GM12878 (cell line): ENCODE measurements around the gene REPIN1. TPM values are rescaled to one million over a fixed set of nuclear protein-coding genes. Genes with fewer than 3 reads are reported as not detected.

Source experiments
- ATAC-seq: fragments of 200-7000 bp; cut with Tn5 transposase; 3 replicates; pipeline ENCODE4 v1.9.1; 2020; ENCODE audit warnings: mild to moderate bottlenecking, moderate library complexity
- BruUV-seq: library from RNA; stranded (reverse); fragments of 400-500 nt; replicated peaks from 2 replicates; lab custom pipeline; 2021; lab: Mats Ljungman, UMichigan
- CTCF ChIA-PET: fragments of 300-600 bp; sonication (Branson Sonifier 250); formaldehyde crosslinking; extraction: SDS; loops from one replicate; lab custom pipeline; 2021; ENCODE audit warnings: inconsistent platforms; lab: Yijun Ruan, JAX
- POLR2A ChIA-PET: fragments of 350-600 bp; formaldehyde crosslinking; extraction: SDS; loops from one replicate; lab custom pipeline; 2021; ENCODE audit warnings: inconsistent platforms; lab: Charles Lee
- RAD21 ChIA-PET: fragments of 300-600 bp; sonication (Branson Sonifier 250); formaldehyde crosslinking; loops from one replicate; lab custom pipeline; 2023; ENCODE audit warnings: antibody characterized with exemption; ENCODE audit not compliant: unreplicated experiment; lab: Charles Lee
- SMC1A ChIA-PET: fragments of 300-600 bp; sonication (Branson Sonifier 250); formaldehyde crosslinking; loops from one replicate; lab custom pipeline; 2023; ENCODE audit not compliant: unreplicated experiment, uncharacterized antibody; lab: Charles Lee
- DNase-seq: peaks from one replicate; pipeline ENCODE4 v3.0.0-alpha.2; 2011; ENCODE audit warnings: low read depth, low spot score
- FAIRE-seq: peaks from 3 replicates; lab custom pipeline; 2011; peaks lifted over from hg19 to GRCh38; lab: Jason Lieb, UNC
- H2AFZ ChIP-seq: 2 replicates; pipeline ENCODE4 v1.6.0; 2011; ENCODE audit warnings: low read depth, low read length, control low read depth; ENCODE audit not compliant: control insufficient read depth
- H3K27ac ChIP-seq: 2 replicates; pipeline ENCODE4 v1.5.1; 2011; ENCODE audit warnings: control low read depth; ENCODE audit not compliant: control insufficient read depth, insufficient read depth
- H3K27me3 ChIP-seq, 2 experiments: replicated peaks in 1 of 2; 2 replicates each; pipeline versions ENCODE4 v1.6.0 to v1.6.1; 2011; ENCODE audit warnings: low read length in 1 of 2; ENCODE audit not compliant: control insufficient read depth in 2 of 2, insufficient read depth in 2 of 2
- H3K36me3 ChIP-seq, 2 experiments: 2 replicates each; pipeline ENCODE4 v1.5.1; 2011; ENCODE audit warnings: low read length in 1 of 2; ENCODE audit not compliant: control insufficient read depth in 2 of 2, insufficient read depth in 2 of 2
- H3K4me1 ChIP-seq: 2 replicates; pipeline ENCODE4 v1.6.1; 2011; ENCODE audit warnings: mild to moderate bottlenecking, low read length, moderate library complexity, mixed read lengths; ENCODE audit not compliant: control insufficient read depth, insufficient read depth
- H3K4me2 ChIP-seq: 2 replicates; pipeline ENCODE4 v1.6.0; 2011; ENCODE audit warnings: control low read depth; ENCODE audit not compliant: control insufficient read depth, insufficient read depth
- H3K4me3 ChIP-seq: fragments of 200-600 bp; sonication (generic); 2 replicates; pipeline ENCODE4 v1.5.1; 2016
- H3K79me2 ChIP-seq: 2 replicates; pipeline ENCODE4 v1.6.0; 2011; ENCODE audit warnings: low read length; ENCODE audit not compliant: control insufficient read depth, insufficient read depth
- H3K9ac ChIP-seq: 2 replicates; pipeline ENCODE4 v1.8.0; 2011; ENCODE audit warnings: low read length, control low read depth, mixed read lengths; ENCODE audit not compliant: control insufficient read depth, insufficient read depth
- H3K9me3 ChIP-seq: replicated peaks from 3 replicates; pipeline ENCODE4 v1.5.1; 2011; ENCODE audit warnings: mild to moderate bottlenecking, low read length; ENCODE audit not compliant: control insufficient read depth, insufficient read depth
- H4K20me1 ChIP-seq: 2 replicates; pipeline ENCODE4 v1.6.0; 2011; ENCODE audit not compliant: control insufficient read depth, insufficient read depth
- EGR1 ChIP-seq, 2 experiments: IDR thresholded peaks; 1 replicate in 1 of 2; 2 replicates in 1 of 2; pipeline ENCODE4 v1.6.1; 2011 to 2012; ENCODE audit warnings: low read depth in 2 of 2, low read length in 2 of 2, borderline replicate concordance in 1 of 2, mild to moderate bottlenecking in 1 of 2, moderate library complexity in 1 of 2
- FOXM1 ChIP-seq: IDR thresholded peaks from 2 replicates; pipeline ENCODE4 v1.6.1; 2012; ENCODE audit warnings: low read depth, mild to moderate bottlenecking, inconsistent platforms, low read length, moderate library complexity
- HDAC6 ChIP-seq: fragments of 200-600 bp; sonication (generic); IDR thresholded peaks from one replicate; pipeline ENCODE4 v1.8.0; 2017; ENCODE audit warnings: antibody characterized with exemption; ENCODE audit not compliant: unreplicated experiment
- MTA2 ChIP-seq: fragments of 450-650 bp; IDR thresholded peaks from 2 replicates; pipeline ENCODE4 v1.6.1; 2016; ENCODE audit warnings: low read depth, mild to moderate bottlenecking, moderate library complexity
- SPI1 ChIP-seq: IDR thresholded peaks from 2 replicates; pipeline ENCODE4 v1.6.1; 2011; ENCODE audit warnings: low read depth, mild to moderate bottlenecking, low read length, moderate library complexity, borderline replicate concordance; ENCODE audit not compliant: insufficient read depth
- WRNIP1 ChIP-seq: IDR thresholded peaks from 2 replicates; pipeline ENCODE4 v1.6.1; 2011; ENCODE audit warnings: low read depth, low read length, improper control_type of control experiment, borderline replicate concordance
- ZBTB40 ChIP-seq: fragments of 450-650 bp; IDR thresholded peaks from 2 replicates; pipeline ENCODE4 v1.6.1; 2016; ENCODE audit warnings: mild to moderate bottlenecking, moderate library complexity, borderline replicate concordance
- WGBS: methylation state at CpG from one replicate; pipeline ENCODE4 v1.1.6; 2016; ENCODE audit warnings: low lambda C conversion rate; ENCODE audit not compliant: insufficient replicate concordance, insufficient coverage; ENCODE audit errors: missing lambda C conversion rate; 5-methylcytosine and 5-hydroxymethylcytosine counted together
- in situ Hi-C: fragments of 300-500 bp; cut with MboI; formaldehyde crosslinking; loops from 9 replicates; pipeline ENCODE4 v1.14.3; 2018; ENCODE audit warnings: mixed read lengths
- intact Hi-C: fragments of 100-400 bp; cut with micrococcal nuclease; formaldehyde crosslinking; loops from one replicate; pipeline ENCODE4 v1.14.2; 2022; ENCODE audit not compliant: unreplicated experiment
- polyA plus RNA-seq, 11 experiments: library from polyadenylated mRNA; depleted of rRNA in 4 of 11; unstranded in 6 of 11; stranded (reverse) in 5 of 11; fragments of >200 nt; fragmentation: Nextera tagmentation in 4 of 11; fragmentation: Illumina TruSeq in 1 of 11; extraction: Ambion mirVana in 4 of 11; extraction: Trizol in 1 of 11; gene quantifications; 1 replicate in 1 of 11; 2 replicates in 10 of 11; pipeline versions ENCODE4 v1.2.1 to v1.2.3, GENCODE V29; 2011 to 2016; ENCODE audit warnings: inconsistent platforms in 2 of 11, missing spikeins in 2 of 11, low read depth in 1 of 11
- total RNA-seq, 4 experiments: library from RNA; depleted of rRNA in 3 of 4; stranded (reverse); fragments of >200 nt in 3 of 4; fragmentation: Illumina TruSeq in 1 of 4; extraction: Trizol in 1 of 4; gene quantifications; 2 replicates each; pipeline versions ENCODE4 v1.2.1 to v1.2.3, GENCODE V29; 2013 to 2021
- TF ChIP-seq, protein P1 (sequence below): IDR thresholded peaks from 2 replicates; pipeline ENCODE4 v1.6.1; 2012; ENCODE audit warnings: mild to moderate bottlenecking, low read depth, low read length
- TF ChIP-seq, protein P2 (sequence below): IDR thresholded peaks from 2 replicates; pipeline ENCODE4 v1.6.1; 2012; ENCODE audit warnings: low read depth, low read length, improper control_type of control experiment

The REPIN1 gene
- total and polyA plus RNA-seq, 10 of the 15 experiments (the other 5 are each of a cell fraction or from before 2014, with no cell fraction given): 5.1 to 172 (median 76.9) TPM

DNA sequence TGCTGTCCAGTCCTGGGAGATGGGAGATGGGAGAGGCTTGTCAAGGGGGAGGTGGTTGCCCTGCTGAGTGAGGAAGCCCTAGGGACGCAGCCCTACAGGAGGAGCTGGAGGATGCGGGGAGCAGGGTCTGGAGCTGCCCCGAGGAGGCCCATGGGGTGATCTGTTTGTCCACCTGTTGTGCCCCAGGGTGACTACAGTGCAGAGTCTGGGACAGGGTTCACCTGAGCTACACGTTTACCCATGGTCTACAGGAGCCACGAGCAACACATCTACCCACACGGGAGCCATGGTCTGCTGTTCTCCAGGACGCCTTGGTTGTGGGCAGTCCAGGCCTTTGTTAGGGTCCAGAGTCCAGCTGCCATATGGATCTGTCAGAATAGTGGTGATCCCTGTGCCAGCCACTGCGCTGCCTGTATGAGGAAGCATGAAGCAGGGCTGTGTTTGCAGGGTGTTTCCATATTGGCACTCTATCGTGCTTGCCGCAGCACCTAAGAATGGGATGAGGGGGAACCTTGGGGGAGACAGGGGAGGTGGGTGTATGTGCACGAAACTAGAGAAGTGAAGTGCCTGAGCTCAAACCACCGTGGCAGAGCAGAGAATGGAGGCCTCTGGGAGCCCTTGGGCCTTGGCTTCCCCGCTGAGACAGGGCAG is 34.2 kb downstream of the REPIN1 start (continued):
- TF ChIP-seq SPI1 (no peak), FOXM1 (no peak), HDAC6 (no peak)
- TF ChIP-seq, protein P1, sequence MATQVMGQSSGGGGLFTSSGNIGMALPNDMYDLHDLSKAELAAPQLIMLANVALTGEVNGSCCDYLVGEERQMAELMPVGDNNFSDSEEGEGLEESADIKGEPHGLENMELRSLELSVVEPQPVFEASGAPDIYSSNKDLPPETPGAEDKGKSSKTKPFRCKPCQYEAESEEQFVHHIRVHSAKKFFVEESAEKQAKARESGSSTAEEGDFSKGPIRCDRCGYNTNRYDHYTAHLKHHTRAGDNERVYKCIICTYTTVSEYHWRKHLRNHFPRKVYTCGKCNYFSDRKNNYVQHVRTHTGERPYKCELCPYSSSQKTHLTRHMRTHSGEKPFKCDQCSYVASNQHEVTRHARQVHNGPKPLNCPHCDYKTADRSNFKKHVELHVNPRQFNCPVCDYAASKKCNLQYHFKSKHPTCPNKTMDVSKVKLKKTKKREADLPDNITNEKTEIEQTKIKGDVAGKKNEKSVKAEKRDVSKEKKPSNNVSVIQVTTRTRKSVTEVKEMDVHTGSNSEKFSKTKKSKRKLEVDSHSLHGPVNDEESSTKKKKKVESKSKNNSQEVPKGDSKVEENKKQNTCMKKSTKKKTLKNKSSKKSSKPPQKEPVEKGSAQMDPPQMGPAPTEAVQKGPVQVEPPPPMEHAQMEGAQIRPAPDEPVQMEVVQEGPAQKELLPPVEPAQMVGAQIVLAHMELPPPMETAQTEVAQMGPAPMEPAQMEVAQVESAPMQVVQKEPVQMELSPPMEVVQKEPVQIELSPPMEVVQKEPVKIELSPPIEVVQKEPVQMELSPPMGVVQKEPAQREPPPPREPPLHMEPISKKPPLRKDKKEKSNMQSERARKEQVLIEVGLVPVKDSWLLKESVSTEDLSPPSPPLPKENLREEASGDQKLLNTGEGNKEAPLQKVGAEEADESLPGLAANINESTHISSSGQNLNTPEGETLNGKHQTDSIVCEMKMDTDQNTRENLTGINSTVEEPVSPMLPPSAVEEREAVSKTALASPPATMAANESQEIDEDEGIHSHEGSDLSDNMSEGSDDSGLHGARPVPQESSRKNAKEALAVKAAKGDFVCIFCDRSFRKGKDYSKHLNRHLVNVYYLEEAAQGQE: no peak

DNA sequence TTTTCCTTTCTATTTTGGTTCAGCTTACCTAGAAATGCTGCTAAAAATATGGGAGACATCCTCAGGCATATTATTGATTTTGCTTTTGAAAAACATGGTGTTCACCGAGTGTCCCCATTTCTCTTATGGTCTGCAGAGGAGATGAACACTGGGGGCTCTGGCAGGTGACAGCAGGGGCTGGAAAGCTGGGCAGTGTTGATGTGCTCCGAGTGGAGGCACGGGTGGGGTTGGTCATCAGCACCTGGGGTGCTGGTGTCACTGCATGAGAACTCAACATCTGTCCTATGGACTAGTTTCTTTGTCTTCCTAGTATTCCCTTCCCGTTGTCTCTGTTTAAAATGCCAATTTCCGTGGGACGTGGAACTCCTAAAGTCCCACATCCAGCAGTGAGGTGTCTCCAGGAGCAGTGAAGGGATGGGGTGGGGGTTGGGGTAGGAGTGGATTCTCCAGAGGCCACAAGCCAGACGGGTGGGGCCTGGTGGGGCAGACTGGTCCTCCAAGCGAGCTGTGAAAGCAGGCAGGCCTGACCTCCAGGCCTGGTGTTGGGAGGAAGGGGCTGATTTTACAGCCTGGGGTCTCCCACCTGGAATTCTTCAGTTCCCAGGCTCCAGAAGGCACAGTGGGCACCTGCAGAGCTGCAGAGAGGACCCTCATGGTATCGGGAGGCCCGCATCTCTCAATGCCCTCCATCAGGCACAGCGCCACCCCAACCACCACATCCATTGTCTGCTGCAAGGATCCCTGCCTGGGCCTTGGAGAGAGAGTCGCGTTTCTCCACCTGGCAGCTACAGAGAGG is 35.0 kb downstream of the REPIN1 start:
- no TSS peak for BruUV-seq
- SMC1A ChIA-PET: interaction anchor here (0.8 to 7.4 kb wide), 11 partner anchors 10 to 48 kb away, joined by 3 to 48 read pairs (median 7); no protein-coding TSS in a partner anchor
- H3K4me2 ChIP-seq: peak overlapping the region; percentile 87
- H3K4me1 ChIP-seq: peaks cover 60% of the 10 kb centered on the region
- CTCF ChIA-PET: interaction anchor here (0.8 to 11.6 kb wide), 8 partner anchors 15 to 596 kb away, joined by 3 to 72 read pairs (median 12); partner anchors contain the start of gene REPIN1
- 87% methylated on average over 13 of the region's 13 CpGs for WGBS
- in situ Hi-C loops: loop anchor here (25.0 kb wide), 1 partner anchor 341 kb away; no protein-coding TSS in a partner anchor
- RAD21 ChIA-PET: interaction anchor here (1.0 to 3.6 kb wide), 9 partner anchors 15 to 48 kb away, joined by 3 to 29 read pairs (median 5); partner anchors contain the start of gene REPIN1
- peaks cover 0 to 2% of the 10 kb centered on the region in 2 experiments; a peak in 3 of 4 replicates for H3K36me3 ChIP-seq
- ATAC-seq: no peak
- no peak for FAIRE-seq
- H3K27me3 ChIP-seq: no peaks in the 10 kb centered on the region
- 0 out of 2 replicates have a peak overlapping the region, but pooled peaks have one; percentile 89 for H3K27ac ChIP-seq
- no peaks in the 10 kb centered on the region for H4K20me1 ChIP-seq
- no peak for DNase-seq
- peaks cover 4% of the 10 kb centered on the region for H3K79me2 ChIP-seq
- H3K9ac ChIP-seq: peak overlapping the region; percentile 85
- H3K4me3 ChIP-seq: peak overlapping the region; percentile 91
- peak overlapping the region; percentile 76; the same call in 1 of the 2 replicates for H2AFZ ChIP-seq
- intact Hi-C loops: no loop called here
- no peaks in the 10 kb centered on the region for H3K9me3 ChIP-seq
- POLR2A ChIA-PET: interaction anchor here (0.7 to 3.8 kb wide), 10 partner anchors 20 to 36 kb away, joined by 3 to 26 read pairs (median 4); partner anchors contain the start of gene REPIN1
- no peak for TF ChIP-seq ZBTB40
- no peak for TF ChIP-seq MTA2
- no peak for TF ChIP-seq WRNIP1
- TF ChIP-seq EGR1 (IDR thresholded peaks at IDR 0.05; ENCODE audit: borderline replicate concordance in 1 of 2, low read depth in 2 of 2, low read length in 2 of 2): no peak
- TF ChIP-seq, protein P2, sequence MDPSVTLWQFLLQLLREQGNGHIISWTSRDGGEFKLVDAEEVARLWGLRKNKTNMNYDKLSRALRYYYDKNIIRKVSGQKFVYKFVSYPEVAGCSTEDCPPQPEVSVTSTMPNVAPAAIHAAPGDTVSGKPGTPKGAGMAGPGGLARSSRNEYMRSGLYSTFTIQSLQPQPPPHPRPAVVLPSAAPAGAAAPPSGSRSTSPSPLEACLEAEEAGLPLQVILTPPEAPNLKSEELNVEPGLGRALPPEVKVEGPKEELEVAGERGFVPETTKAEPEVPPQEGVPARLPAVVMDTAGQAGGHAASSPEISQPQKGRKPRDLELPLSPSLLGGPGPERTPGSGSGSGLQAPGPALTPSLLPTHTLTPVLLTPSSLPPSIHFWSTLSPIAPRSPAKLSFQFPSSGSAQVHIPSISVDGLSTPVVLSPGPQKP: no peak
